H9 (cell line): ENCODE data around the gene CCDC91. TPM values are rescaled to one million over a fixed set of nuclear protein-coding genes. Genes with fewer than 3 reads are reported as not detected.

Source experiments
- DNase-seq: peaks from one replicate; pipeline ENCODE4 v3.0.0-alpha.2; 2017
- H2AFZ ChIP-seq: one replicate; pipeline ENCODE4 v1.6.1; 2013; ENCODE audit warnings: mild to moderate bottlenecking, low read length, control low read depth, moderate library complexity
- H2AK5ac ChIP-seq: 2 replicates; pipeline ENCODE4 v1.6.1; 2013; ENCODE audit warnings: low read length, control low read depth, mixed read lengths; ENCODE audit not compliant: insufficient read length
- H2BK120ac ChIP-seq: one replicate; pipeline ENCODE4 v1.6.1; 2013; ENCODE audit warnings: low read depth, mild to moderate bottlenecking, low read length, control low read depth, inconsistent platforms; ENCODE audit not compliant: poor library complexity, severe bottlenecking
- H2BK12ac ChIP-seq: 2 replicates; pipeline ENCODE4 v1.6.1; 2013; ENCODE audit warnings: low read length, control low read depth, mixed read lengths, low read depth; ENCODE audit not compliant: insufficient read length
- H2BK15ac ChIP-seq: 2 replicates; pipeline ENCODE4 v1.6.1; 2013; ENCODE audit warnings: low read depth, low read length, control low read depth
- H2BK20ac ChIP-seq: one replicate; pipeline ENCODE4 v1.6.1; 2013; ENCODE audit warnings: low read depth, mild to moderate bottlenecking, low read length, control low read depth, inconsistent platforms; ENCODE audit not compliant: poor library complexity, severe bottlenecking
- H2BK5ac ChIP-seq: 2 replicates; pipeline ENCODE4 v1.6.1; 2013; ENCODE audit warnings: low read length, control low read depth, mixed read lengths; ENCODE audit not compliant: insufficient read length
- H3K14ac ChIP-seq: 2 replicates; pipeline ENCODE4 v1.6.1; 2013; ENCODE audit warnings: low read length, control low read depth; ENCODE audit not compliant: insufficient read depth
- H3K18ac ChIP-seq: 2 replicates; pipeline ENCODE4 v1.6.1; 2013; ENCODE audit warnings: low read depth, mild to moderate bottlenecking, mixed read lengths, low read length, control low read depth; ENCODE audit not compliant: insufficient read length
- H3K23ac ChIP-seq: 2 replicates; pipeline ENCODE4 v1.6.1; 2013; ENCODE audit warnings: low read length, control low read depth, mixed read lengths, low read depth; ENCODE audit not compliant: insufficient read length
- H3K23me2 ChIP-seq: 2 replicates; pipeline ENCODE4 v1.6.1; 2013; ENCODE audit warnings: low read depth, mild to moderate bottlenecking, mixed read lengths, low read length, control low read depth; ENCODE audit not compliant: insufficient read length, poor library complexity, severe bottlenecking
- H3K27ac ChIP-seq: 2 replicates; pipeline ENCODE4 v1.5.1; 2013; ENCODE audit warnings: low read length, control low read depth, mixed read lengths, low read depth; ENCODE audit not compliant: insufficient read length
- H3K27me3 ChIP-seq: 2 replicates; pipeline ENCODE4 v1.6.1; 2013; ENCODE audit warnings: low read length, control low read depth, inconsistent platforms; ENCODE audit not compliant: insufficient read depth
- H3K4ac ChIP-seq: 2 replicates; pipeline ENCODE4 v1.6.1; 2013; ENCODE audit warnings: low read depth, mild to moderate bottlenecking, control low read depth, inconsistent platforms, low read length, moderate library complexity
- H3K4me1 ChIP-seq: 2 replicates; pipeline ENCODE4 v1.6.1; 2013; ENCODE audit warnings: low read length, control low read depth, inconsistent platforms; ENCODE audit not compliant: insufficient read depth
- H3K4me2 ChIP-seq: 2 replicates; pipeline ENCODE4 v1.6.1; 2013; ENCODE audit warnings: low read length, control low read depth, mixed read lengths; ENCODE audit not compliant: insufficient read length, insufficient read depth
- H3K56ac ChIP-seq: 2 replicates; pipeline ENCODE4 v1.6.1; 2013; ENCODE audit warnings: low read depth, mild to moderate bottlenecking, mixed read lengths, low read length, control low read depth; ENCODE audit not compliant: insufficient read length
- H3K79me1 ChIP-seq: 2 replicates; pipeline ENCODE4 v1.6.1; 2013; ENCODE audit warnings: low read depth, mild to moderate bottlenecking, moderate library complexity, low read length, control low read depth, inconsistent platforms; ENCODE audit not compliant: insufficient read depth, poor library complexity, severe bottlenecking
- H3K79me2 ChIP-seq: 2 replicates; pipeline ENCODE4 v1.6.1; 2013; ENCODE audit warnings: low read length, control low read depth, inconsistent platforms; ENCODE audit not compliant: insufficient read depth
- H3K9ac ChIP-seq: 2 replicates; pipeline ENCODE4 v1.6.1; 2013; ENCODE audit warnings: low read length, control low read depth, mixed read lengths; ENCODE audit not compliant: insufficient read length; ENCODE audit errors: extremely low read depth
- H3K9me3 ChIP-seq: one replicate; pipeline ENCODE4 v1.6.1; 2013; ENCODE audit warnings: low read depth, low read length, inconsistent platforms; ENCODE audit not compliant: control insufficient read depth
- H3T11ph ChIP-seq: one replicate; pipeline ENCODE4 v1.6.1; 2013; ENCODE audit warnings: mild to moderate bottlenecking, low read length, control low read depth, inconsistent platforms
- H4K20me1 ChIP-seq: one replicate; pipeline ENCODE4 v1.6.1; 2013; ENCODE audit not compliant: control insufficient read depth, insufficient read length, insufficient read depth
- H4K5ac ChIP-seq: 2 replicates; pipeline ENCODE4 v1.6.1; 2013; ENCODE audit warnings: low read depth, mild to moderate bottlenecking, mixed read lengths, low read length, control low read depth; ENCODE audit not compliant: insufficient read length
- H4K8ac ChIP-seq: replicated peaks from 2 replicates; pipeline ENCODE4 v1.6.1; 2013; ENCODE audit warnings: low read length, control low read depth, mixed read lengths, low read depth; ENCODE audit not compliant: insufficient read length
- H4K91ac ChIP-seq: 2 replicates; pipeline ENCODE4 v1.6.1; 2013; ENCODE audit warnings: low read depth, mild to moderate bottlenecking, moderate library complexity, mixed read lengths, low read length, control low read depth; ENCODE audit not compliant: insufficient read length
- H3K27ac Mint-ChIP-seq, 3 experiments: 2 replicates in 2 of 3; 3 replicates in 1 of 3; pipeline ENCODE4 v1.8.0; 2020 to 2021; ENCODE audit warnings: mixed read lengths in 3 of 3, mild to moderate bottlenecking in 1 of 3, moderate library complexity in 1 of 3
- H3K27me3 Mint-ChIP-seq: 2 replicates; pipeline ENCODE4 v1.8.0; 2021; ENCODE audit warnings: low read depth, mild to moderate bottlenecking, moderate library complexity, mixed read lengths
- H3K36me3 Mint-ChIP-seq, 3 experiments: 2 replicates in 2 of 3; 3 replicates in 1 of 3; pipeline ENCODE4 v1.8.0; 2020 to 2021; ENCODE audit warnings: low read depth in 3 of 3, mixed read lengths in 3 of 3; ENCODE audit not compliant: insufficient read depth in 1 of 3
- H3K4me1 Mint-ChIP-seq, 2 experiments: 2 replicates each; pipeline ENCODE4 v1.8.0; 2020; ENCODE audit warnings: mixed read lengths in 2 of 2
- H3K4me3 Mint-ChIP-seq, 2 experiments: 2 replicates in 1 of 2; 3 replicates in 1 of 2; pipeline ENCODE4 v1.8.0; 2020 to 2021; ENCODE audit warnings: mild to moderate bottlenecking in 2 of 2, mixed read lengths in 2 of 2, moderate library complexity in 1 of 2
- H3K9me3 Mint-ChIP-seq, 2 experiments: 2 replicates in 1 of 2; 3 replicates in 1 of 2; pipeline ENCODE4 v1.8.0; 2020; ENCODE audit warnings: mild to moderate bottlenecking in 2 of 2, mixed read lengths in 2 of 2, moderate library complexity in 1 of 2
- CTCF ChIP-seq: fragments of 200-600 bp; sonication (generic); conservative IDR thresholded peaks from 3 replicates; pipeline ENCODE4 v1.8.0; 2021; ENCODE audit warnings: antibody characterized with exemption, mild to moderate bottlenecking
- whole genome bisulfite sequencing: extraction: QIAGEN DNeasy Blood & Tissue Kit; methylation state at CpG from one replicate; pipeline ENCODE4 v1.1.7; 2013; ENCODE audit warnings: missing lambda C conversion rate, low lambda C conversion rate, mixed read lengths; ENCODE audit not compliant: insufficient read length; ENCODE audit errors: extremely low coverage; 5-methylcytosine and 5-hydroxymethylcytosine counted together
- total RNA-seq: library from RNA; stranded (reverse); gene quantifications from 2 replicates; pipeline ENCODE4 v1.2.1, GENCODE V29; 2021

CCDC91 gene
- total RNA-seq, 1 experiment from 2014 or later = 22.7 TPM

- Histone ChIP-seq H2BK12ac (no peak overlapping the region), H4K91ac (no peak overlapping the region), H3K9ac (no peak overlapping the region), H2BK120ac (no peak overlapping the region), H4K5ac (no peak overlapping the region), H2BK15ac (no peak overlapping the region), H3K27ac (no peak overlapping the region), H2AK5ac (no peak overlapping the region), H3K14ac (no peak overlapping the region), H3K9me3 (no peaks in the 10 kb centered on the region), H3K79me1 (no peaks in the 10 kb centered on the region), H3K4ac (no peak overlapping the region), H3K4me1 (no peaks in the 10 kb centered on the region), H3K79me2 (no peaks in the 10 kb centered on the region), H2BK5ac (no peak overlapping the region), H4K20me1 (no peaks in the 10 kb centered on the region), H3K23me2 (no peaks in the 10 kb centered on the region), H3K23ac (no peak overlapping the region), H3T11ph (no peak overlapping the region), H3K4me2 (no peak overlapping the region), H3K27me3 (no peaks in the 10 kb centered on the region), H3K18ac (no peak overlapping the region), H3K56ac (no peak overlapping the region), H2AFZ (no peak overlapping the region), H2BK20ac (no peak overlapping the region), H4K8ac (no peak overlapping the region)
- WGBS = no CpG with 5 or more reads among the region's 5 CpGs
- no peak for TF ChIP-seq CTCF
- Mint-ChIP-seq H3K36me3 (no peaks in the 10 kb centered on the region), H3K4me3 (no peak overlapping the region), H3K27ac (peak overlapping the region in 1 of 3 experiments; percentile 24; a peak in 2 of 7 replicates), H3K9me3 (no peaks in the 10 kb centered on the region), H3K4me1 (no peaks in the 10 kb centered on the region), H3K27me3 (no peaks in the 10 kb centered on the region)
- DNase-seq = no peak
These were observed 384.7 kb downstream of the CCDC91 start for GRCh38 chr12:28574746-28575592.
